Measurements from ENCODE around the gene IPO8.
"Not testable (repeated sequence)": the region's sequence is repeated elsewhere in the genome, so short reads cannot be mapped to it uniquely, and the experiment has no call there.

The IPO8 gene

DNA sequence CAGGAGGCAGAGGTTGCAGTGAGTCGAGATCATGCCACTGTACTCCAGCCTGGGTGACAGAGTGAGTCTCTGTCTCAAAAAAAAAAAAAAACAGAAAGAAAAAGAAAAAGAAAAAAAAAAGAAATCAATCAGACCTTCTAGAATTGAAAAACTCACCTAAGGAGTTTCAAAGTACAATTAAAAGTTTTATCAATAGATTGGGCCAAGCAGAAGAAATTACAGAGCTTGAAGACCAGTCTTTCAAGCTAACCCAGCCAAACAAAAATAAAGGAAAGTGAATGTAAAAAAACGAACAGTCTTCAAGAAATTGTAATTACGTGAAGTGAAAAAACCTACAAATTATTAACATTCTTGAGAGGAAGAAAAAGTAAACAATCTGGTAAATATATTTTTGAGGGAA lies 93.0 kb downstream of the IPO8 start:
- H3K4me3 ChIP-seq (ENCODE audit: control insufficient read depth, low read depth, low read length) = no peak overlapping the region
- TF ChIP-seq, protein P1, sequence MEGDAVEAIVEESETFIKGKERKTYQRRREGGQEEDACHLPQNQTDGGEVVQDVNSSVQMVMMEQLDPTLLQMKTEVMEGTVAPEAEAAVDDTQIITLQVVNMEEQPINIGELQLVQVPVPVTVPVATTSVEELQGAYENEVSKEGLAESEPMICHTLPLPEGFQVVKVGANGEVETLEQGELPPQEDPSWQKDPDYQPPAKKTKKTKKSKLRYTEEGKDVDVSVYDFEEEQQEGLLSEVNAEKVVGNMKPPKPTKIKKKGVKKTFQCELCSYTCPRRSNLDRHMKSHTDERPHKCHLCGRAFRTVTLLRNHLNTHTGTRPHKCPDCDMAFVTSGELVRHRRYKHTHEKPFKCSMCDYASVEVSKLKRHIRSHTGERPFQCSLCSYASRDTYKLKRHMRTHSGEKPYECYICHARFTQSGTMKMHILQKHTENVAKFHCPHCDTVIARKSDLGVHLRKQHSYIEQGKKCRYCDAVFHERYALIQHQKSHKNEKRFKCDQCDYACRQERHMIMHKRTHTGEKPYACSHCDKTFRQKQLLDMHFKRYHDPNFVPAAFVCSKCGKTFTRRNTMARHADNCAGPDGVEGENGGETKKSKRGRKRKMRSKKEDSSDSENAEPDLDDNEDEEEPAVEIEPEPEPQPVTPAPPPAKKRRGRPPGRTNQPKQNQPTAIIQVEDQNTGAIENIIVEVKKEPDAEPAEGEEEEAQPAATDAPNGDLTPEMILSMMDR (IDR thresholded peaks at IDR 0.05; ENCODE audit: control insufficient read depth, insufficient read depth, low read depth, low read length, missing control alignments) = no peak
- DNase-seq (ENCODE audit: low read depth) = no peak

DNA sequence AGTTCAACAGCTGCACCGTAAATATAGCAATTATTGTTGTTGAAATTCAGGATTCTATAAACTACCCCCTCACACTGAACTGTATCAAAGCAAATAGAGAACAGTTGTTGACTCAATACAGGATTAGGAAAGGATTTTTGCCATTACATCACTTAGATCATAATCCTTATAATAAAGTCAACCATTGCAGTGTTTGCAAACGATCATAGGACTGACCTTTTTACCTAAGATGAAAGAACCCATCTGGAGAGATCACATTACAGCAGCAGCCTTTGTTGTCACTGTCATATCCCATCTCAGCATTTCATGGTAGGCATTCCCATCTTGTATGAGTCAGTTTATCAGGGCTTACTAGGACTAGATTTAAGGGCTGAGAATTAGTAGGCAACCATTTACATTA lies 96.1 kb downstream of the IPO8 start:
- DNase-seq (ENCODE audit: low read depth) = no peak
- TF ChIP-seq, protein P1 (IDR thresholded peaks at IDR 0.05; ENCODE audit: control insufficient read depth, insufficient read depth, low read depth, low read length, missing control alignments) = no peak
- no peak overlapping the region for H3K4me3 ChIP-seq (ENCODE audit: control insufficient read depth, low read depth, low read length)

DNA sequence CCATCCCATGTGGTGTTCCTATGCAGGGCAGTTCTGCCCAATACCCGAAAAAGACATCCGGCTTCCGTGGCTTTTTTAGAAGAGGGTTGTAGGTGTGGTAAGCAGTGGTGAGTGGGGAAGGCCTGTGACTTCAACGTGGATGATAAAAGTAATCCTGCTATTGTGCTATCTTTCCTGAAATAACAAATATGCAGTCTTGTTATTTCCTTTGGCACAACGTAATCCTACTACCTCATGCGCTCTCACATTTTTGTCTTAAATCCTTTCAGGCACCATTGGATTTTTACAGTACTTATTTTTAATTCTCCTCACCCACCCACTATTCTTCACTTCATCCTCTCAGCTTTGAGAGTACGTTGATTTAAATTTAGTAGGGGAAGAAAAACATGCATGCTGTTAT lies 96.8 kb downstream of the IPO8 start:
- DNase-seq (ENCODE audit: low read depth) = no peak
- TF ChIP-seq, protein P1 (IDR thresholded peaks at IDR 0.05; ENCODE audit: control insufficient read depth, insufficient read depth, low read depth, low read length, missing control alignments) = no peak
- H3K4me3 ChIP-seq (ENCODE audit: control insufficient read depth, low read depth, low read length) = no peak overlapping the region

DNA sequence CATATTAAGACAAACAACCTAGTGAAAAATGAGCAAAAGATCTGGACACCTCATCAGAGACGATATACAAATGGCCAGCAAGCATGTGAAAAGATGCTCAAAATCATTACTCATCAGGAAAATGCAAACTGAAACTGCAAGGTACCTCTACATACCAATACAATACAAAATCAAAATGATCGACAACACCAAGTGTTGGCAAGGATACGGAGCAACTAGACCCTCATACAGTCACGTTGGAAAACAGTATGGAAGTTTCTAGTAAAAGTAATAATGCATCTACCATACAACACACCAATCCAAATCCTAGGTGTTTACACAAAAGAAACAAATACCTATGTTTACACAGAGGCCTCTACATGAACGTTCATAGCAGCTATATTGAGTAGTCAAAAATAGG lies 99.9 kb downstream of the IPO8 start:
- TF ChIP-seq, protein P1 (IDR thresholded peaks at IDR 0.05; ENCODE audit: control insufficient read depth, insufficient read depth, low read depth, low read length, missing control alignments) = no peak
- H3K4me3 ChIP-seq (ENCODE audit: control insufficient read depth, low read depth, low read length) = no peak overlapping the region
- DNase-seq (ENCODE audit: low read depth) = no peak

DNA sequence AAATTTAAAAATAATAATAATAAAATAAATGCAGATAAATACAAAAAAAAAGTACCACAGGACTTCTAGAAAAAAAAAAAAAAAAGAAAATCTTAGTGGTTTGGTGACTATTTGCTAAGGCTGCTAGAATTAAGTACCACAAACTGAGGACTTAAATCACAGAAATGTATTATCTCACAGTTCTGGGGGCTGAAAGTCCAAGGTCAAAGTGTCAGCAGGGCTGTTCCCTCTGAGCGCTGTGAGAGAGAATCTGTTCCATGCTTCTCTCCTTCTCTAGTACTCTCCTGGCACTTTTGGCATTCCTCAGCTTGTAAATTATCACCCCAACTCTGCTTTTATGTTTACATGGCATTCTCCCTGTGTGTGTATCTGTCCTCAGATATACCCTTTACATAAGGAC lies 101.2 kb downstream of the IPO8 start:
- DNase-seq (ENCODE audit: low read depth) = no peak
- no peak overlapping the region for H3K4me3 ChIP-seq (ENCODE audit: control insufficient read depth, low read depth, low read length)
- TF ChIP-seq, protein P1 (IDR thresholded peaks at IDR 0.05; ENCODE audit: control insufficient read depth, insufficient read depth, low read depth, low read length, missing control alignments) = no peak

DNA sequence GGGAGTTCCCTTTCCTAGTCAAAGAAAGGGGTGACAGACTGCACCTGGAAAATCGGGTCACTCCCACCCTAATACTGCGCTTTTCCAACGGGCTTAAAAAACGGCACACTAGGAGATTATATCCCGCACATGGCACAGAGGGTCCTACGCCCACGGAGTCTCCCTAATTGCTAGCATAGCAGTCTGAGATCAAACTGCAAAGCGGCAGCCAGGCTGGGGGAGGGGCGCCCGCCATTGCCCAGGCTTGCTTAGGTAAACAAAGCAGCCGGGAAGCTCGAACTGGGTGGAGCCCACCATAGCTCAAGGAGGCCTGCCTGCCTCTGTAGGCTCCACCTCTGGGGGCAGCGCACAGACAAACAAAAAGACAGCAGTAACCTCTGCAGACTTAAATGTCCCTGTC lies 107.1 kb downstream of the IPO8 start:
- H3K4me3 ChIP-seq (ENCODE audit: control insufficient read depth, low read depth, low read length); DNase-seq (ENCODE audit: low read depth): not testable (repeated sequence)

DNA sequence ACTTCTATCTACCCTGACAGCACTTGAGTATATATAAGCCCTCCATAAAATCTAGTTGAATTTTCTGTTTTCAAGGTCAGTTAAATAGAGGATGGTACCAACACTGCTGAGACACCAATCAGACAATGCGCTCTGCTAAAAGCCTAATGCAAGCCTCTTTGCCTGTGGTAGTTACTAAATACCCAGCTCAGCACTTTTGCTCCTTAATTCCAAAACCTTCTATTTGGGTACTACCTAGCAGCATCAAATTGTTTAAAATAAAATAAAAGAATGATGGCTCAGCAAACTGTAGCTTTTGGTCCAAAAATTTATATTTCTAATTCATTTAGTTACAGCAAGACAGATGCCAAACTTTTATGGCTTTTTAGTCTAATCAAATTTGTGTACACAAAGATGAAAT lies 107.9 kb downstream of the IPO8 start:
- DNase-seq (ENCODE audit: low read depth) = no peak
- TF ChIP-seq, protein P1 (IDR thresholded peaks at IDR 0.05; ENCODE audit: control insufficient read depth, insufficient read depth, low read depth, low read length, missing control alignments) = no peak
- H3K4me3 ChIP-seq (ENCODE audit: control insufficient read depth, low read depth, low read length) = no peak overlapping the region
